ENCODE results near the gene THOC5. TPM values are rescaled to one million over a fixed set of nuclear protein-coding genes. Genes with fewer than 3 reads are reported as not detected.
"Not testable (repeated sequence)": the region's sequence is repeated elsewhere in the genome, so short reads cannot be mapped to it uniquely, and the experiment has no call there.

The THOC5 gene
- total RNA-seq, 1 experiment from 2014 or later: 42.3 TPM

DNA sequence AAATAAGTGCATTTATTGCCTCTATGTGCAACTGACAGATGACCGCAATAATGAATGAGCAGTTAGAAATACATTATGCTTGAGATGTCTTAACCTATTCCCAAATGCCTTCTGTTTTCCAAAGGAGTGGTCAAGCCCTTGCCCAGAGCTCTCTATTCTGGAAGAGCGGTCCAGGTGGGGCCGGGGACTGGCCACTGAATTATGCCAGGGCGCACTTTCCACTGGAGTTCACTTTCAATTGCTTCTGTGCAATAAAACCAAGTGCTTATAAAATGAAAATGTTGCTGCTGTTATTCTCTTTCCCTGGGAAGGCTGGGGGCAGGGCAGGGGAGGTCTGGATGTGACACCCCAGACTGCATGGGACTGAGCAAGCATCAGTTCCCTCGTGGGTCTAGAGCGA is 62.5 kb downstream of the THOC5 start:
- Histone ChIP-seq H2AFZ (no peak overlapping the region), H3K36me3 (ENCODE audit: low read depth) (no peaks in the 10 kb centered on the region), H3K79me2 (ENCODE audit: low read depth) (no peaks in the 10 kb centered on the region), H3K4me1 (replicated peaks; ENCODE audit: insufficient read depth) (no peaks in the 10 kb centered on the region), H3K9me2 (ENCODE audit: insufficient read depth) (no peaks in the 10 kb centered on the region), H3K27ac (no peak overlapping the region), H3F3A (ENCODE audit: insufficient read depth, low read depth) (no peaks in the 10 kb centered on the region), H3K4me3 (no peak overlapping the region), H3K4me2 (no peak overlapping the region), H4K20me1 (ENCODE audit: insufficient read depth) (no peaks in the 10 kb centered on the region), H3K27me3 (ENCODE audit: insufficient read depth, low read depth) (no peaks in the 10 kb centered on the region), H3K9me3 (ENCODE audit: insufficient read depth, low read depth) (peaks cover 6% of the 10 kb centered on the region; the same call in 1 of the 2 replicates)
- BruUV-seq (replicated peaks): no TSS peak
- ChIA-PET POLR2A (ENCODE audit: unreplicated experiment) (interaction anchor here (0.7 kb wide), 1 partner anchor 56 kb away, joined by 6 read pairs; no protein-coding TSS in a partner anchor), CTCF (no interaction called here)
- TF ChIP-seq, protein P1, sequence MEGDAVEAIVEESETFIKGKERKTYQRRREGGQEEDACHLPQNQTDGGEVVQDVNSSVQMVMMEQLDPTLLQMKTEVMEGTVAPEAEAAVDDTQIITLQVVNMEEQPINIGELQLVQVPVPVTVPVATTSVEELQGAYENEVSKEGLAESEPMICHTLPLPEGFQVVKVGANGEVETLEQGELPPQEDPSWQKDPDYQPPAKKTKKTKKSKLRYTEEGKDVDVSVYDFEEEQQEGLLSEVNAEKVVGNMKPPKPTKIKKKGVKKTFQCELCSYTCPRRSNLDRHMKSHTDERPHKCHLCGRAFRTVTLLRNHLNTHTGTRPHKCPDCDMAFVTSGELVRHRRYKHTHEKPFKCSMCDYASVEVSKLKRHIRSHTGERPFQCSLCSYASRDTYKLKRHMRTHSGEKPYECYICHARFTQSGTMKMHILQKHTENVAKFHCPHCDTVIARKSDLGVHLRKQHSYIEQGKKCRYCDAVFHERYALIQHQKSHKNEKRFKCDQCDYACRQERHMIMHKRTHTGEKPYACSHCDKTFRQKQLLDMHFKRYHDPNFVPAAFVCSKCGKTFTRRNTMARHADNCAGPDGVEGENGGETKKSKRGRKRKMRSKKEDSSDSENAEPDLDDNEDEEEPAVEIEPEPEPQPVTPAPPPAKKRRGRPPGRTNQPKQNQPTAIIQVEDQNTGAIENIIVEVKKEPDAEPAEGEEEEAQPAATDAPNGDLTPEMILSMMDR (conservative IDR thresholded peaks at IDR 0.05): no peak
- no peak for TF ChIP-seq EZH2 (IDR thresholded peaks at IDR 0.05; ENCODE audit: low read depth)
- no peak for DNase-seq
- intact Hi-C loops (cut with micrococcal nuclease; ENCODE audit: unreplicated experiment): no loop called here

DNA sequence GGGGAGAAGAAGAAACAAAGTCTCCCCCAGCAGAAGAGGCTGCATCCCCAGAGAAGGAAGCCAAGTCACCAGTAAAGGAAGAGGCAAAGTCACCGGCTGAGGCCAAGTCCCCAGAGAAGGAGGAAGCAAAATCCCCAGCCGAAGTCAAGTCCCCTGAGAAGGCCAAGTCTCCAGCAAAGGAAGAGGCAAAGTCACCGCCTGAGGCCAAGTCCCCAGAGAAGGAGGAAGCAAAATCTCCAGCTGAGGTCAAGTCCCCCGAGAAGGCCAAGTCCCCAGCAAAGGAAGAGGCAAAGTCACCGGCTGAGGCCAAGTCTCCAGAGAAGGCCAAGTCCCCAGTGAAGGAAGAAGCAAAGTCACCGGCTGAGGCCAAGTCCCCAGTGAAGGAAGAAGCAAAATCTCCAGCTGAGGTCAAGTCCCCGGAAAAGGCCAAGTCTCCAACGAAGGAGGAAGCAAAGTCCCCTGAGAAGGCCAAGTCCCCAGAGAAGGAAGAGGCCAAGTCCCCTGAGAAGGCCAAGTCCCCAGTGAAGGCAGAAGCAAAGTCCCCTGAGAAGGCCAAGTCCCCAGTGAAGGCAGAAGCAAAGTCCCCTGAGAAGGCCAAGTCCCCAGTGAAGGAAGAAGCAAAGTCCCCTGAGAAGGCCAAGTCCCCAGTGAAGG is 64.3 kb downstream of the THOC5 start:
- H3K4me3 ChIP-seq; H3K27me3 ChIP-seq (ENCODE audit: insufficient read depth, low read depth); BruUV-seq (replicated peaks); H3K27ac ChIP-seq; H3F3A ChIP-seq (ENCODE audit: insufficient read depth, low read depth); H3K9me2 ChIP-seq (ENCODE audit: insufficient read depth); POLR2A ChIA-PET (ENCODE audit: unreplicated experiment); H3K4me2 ChIP-seq; H4K20me1 ChIP-seq (ENCODE audit: insufficient read depth); CTCF ChIA-PET; H3K4me1 ChIP-seq (replicated peaks; ENCODE audit: insufficient read depth); H3K36me3 ChIP-seq (ENCODE audit: low read depth); DNase-seq; H2AFZ ChIP-seq; H3K9me3 ChIP-seq (ENCODE audit: insufficient read depth, low read depth); intact Hi-C loops (cut with micrococcal nuclease; ENCODE audit: unreplicated experiment); H3K79me2 ChIP-seq (ENCODE audit: low read depth): not testable (repeated sequence)

GRCh38 chr22:29487426-29487986 is 66.1 kb downstream of the THOC5 start:
- no peaks in the 10 kb centered on the region for H3K9me2 ChIP-seq (ENCODE audit: insufficient read depth)
- H4K20me1 ChIP-seq (ENCODE audit: insufficient read depth): no peaks in the 10 kb centered on the region
- H3K4me1 ChIP-seq (replicated peaks; ENCODE audit: insufficient read depth): no peaks in the 10 kb centered on the region
- H3K36me3 ChIP-seq (ENCODE audit: low read depth): no peaks in the 10 kb centered on the region
- no peak for TF ChIP-seq EZH2 (IDR thresholded peaks at IDR 0.05; ENCODE audit: low read depth)
- TF ChIP-seq, protein P1 (conservative IDR thresholded peaks at IDR 0.05): no peak
- H3K79me2 ChIP-seq (ENCODE audit: low read depth): no peaks in the 10 kb centered on the region
- ChIA-PET CTCF (no interaction called here), POLR2A (ENCODE audit: unreplicated experiment) (interaction anchor here (0.7 kb wide), 1 partner anchor 1303 kb away, joined by 3 read pairs; no protein-coding TSS in a partner anchor)
- no peak overlapping the region for H3K4me3 ChIP-seq
- no peak for DNase-seq
- H2AFZ ChIP-seq: no peak overlapping the region
- no TSS peak for BruUV-seq (replicated peaks)
- no peaks in the 10 kb centered on the region for H3F3A ChIP-seq (ENCODE audit: insufficient read depth, low read depth)
- H3K27ac ChIP-seq: no peak overlapping the region
- intact Hi-C loops (cut with micrococcal nuclease; ENCODE audit: unreplicated experiment): no loop called here
- no peak overlapping the region for H3K4me2 ChIP-seq
- H3K9me3 ChIP-seq (ENCODE audit: insufficient read depth, low read depth): no peaks in the 10 kb centered on the region
- H3K27me3 ChIP-seq (ENCODE audit: insufficient read depth, low read depth): no peaks in the 10 kb centered on the region
